Measurements from ENCODE around the gene KIFAP3. TPM values are rescaled to one million over a fixed set of nuclear protein-coding genes. Genes with fewer than 3 reads are reported as not detected.

KIFAP3 gene
- total RNA-seq, 1 experiment from 2014 or later = 14.5 TPM

GRCh38 chr1:169892176-169892926, 182.1 kb downstream of the KIFAP3 start:
- Histone ChIP-seq H3K4me3 (peak overlapping the region; percentile 96), H3K9me3 (replicated peaks) (no peaks in the 10 kb centered on the region), H3K27ac (peak overlapping the region; percentile 100; the same call in 1 of the 2 replicates), H3K36me3 (peaks cover 14% of the 10 kb centered on the region), H3K27me3 (replicated peaks) (no peaks in the 10 kb centered on the region), H3K4me1 (replicated peaks) (peaks cover 19% of the 10 kb centered on the region)
- DNase-seq (ENCODE audit: low read depth in 1 of 2, low spot score in 2 of 2) = no peak

DNA sequence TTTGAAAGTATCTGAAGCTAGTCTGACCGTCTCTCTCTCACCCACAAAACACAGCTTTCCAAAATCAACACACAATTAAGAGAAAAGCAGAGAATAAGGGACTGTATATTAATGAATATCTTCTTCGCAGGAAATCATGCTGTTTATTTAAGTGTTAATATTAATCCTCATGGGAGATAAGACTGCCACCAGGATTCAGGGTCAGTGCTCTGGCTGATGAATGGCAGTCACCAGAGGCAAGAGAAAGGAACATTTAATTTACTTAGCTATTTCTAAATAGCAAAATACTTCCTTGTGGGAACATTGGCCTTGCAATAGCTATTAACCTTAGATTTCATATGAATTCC, 183.0 kb downstream of the KIFAP3 start:
- Histone ChIP-seq H3K36me3 (peaks cover 20% of the 10 kb centered on the region), H3K27me3 (replicated peaks) (no peaks in the 10 kb centered on the region), H3K4me1 (replicated peaks) (peaks cover 19% of the 10 kb centered on the region), H3K4me3 (no peak overlapping the region), H3K9me3 (replicated peaks) (no peaks in the 10 kb centered on the region), H3K27ac (no peak overlapping the region)
- DNase-seq (ENCODE audit: low read depth in 1 of 2, low spot score in 2 of 2) = no peak

GRCh38 chr1:169890761-169891538, 183.5 kb downstream of the KIFAP3 start:
- Histone ChIP-seq H3K4me1 (replicated peaks) (peaks cover 19% of the 10 kb centered on the region), H3K27me3 (replicated peaks) (no peaks in the 10 kb centered on the region), H3K9me3 (replicated peaks) (no peaks in the 10 kb centered on the region), H3K4me3 (no peak overlapping the region), H3K27ac (no peak overlapping the region), H3K36me3 (peaks cover 25% of the 10 kb centered on the region)
- peak in 1 of 2 experiments; percentile 15 for DNase-seq (ENCODE audit: low read depth in 1 of 2, low spot score in 2 of 2)

DNA sequence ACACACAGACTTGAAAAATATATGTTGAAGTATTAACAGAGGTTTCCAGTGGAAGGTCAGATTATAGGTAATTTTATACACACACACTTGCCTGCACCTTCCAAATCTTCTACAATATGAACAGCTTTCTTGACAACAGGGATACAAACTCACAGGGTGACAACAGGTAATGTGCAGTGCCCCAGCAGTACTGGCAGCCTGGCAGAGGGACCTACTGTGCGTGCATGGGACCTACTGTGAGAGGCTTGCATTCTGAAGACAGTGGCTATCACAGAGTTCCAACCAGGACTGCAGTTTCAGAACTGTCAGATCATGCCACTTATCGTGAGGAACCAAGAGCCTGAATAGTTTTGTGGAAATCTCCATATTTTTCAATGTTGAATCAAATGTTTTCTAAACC, 184.6 kb downstream of the KIFAP3 start:
- H3K4me3 ChIP-seq = no peak overlapping the region
- H3K36me3 ChIP-seq = peaks cover 29% of the 10 kb centered on the region
- no peak for DNase-seq (ENCODE audit: low read depth in 1 of 2, low spot score in 2 of 2)
- H3K27ac ChIP-seq = no peak overlapping the region
- H3K4me1 ChIP-seq (replicated peaks) = peaks cover 19% of the 10 kb centered on the region
- no peaks in the 10 kb centered on the region for H3K9me3 ChIP-seq (replicated peaks)
- H3K27me3 ChIP-seq (replicated peaks) = no peaks in the 10 kb centered on the region

DNA sequence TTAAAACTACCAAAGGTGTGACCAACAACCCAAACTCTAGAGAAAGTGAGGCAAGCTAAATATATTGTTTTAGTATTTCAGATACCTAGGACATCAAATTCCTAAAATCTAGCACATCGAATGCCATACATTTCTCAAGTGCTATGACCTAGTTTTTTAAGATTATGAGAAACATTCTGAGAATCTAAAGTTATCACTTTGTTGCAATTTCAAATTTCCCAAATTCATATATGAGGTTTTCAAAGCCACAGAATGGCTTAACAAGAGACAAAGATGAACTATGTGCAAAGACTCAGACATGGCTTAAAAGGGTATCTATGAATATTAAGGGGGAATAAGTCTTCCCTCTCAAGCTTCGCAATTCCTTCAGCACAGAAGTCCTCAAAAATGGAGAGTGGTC, 187.6 kb downstream of the KIFAP3 start:
- no peak for DNase-seq (ENCODE audit: low read depth in 1 of 2, low spot score in 2 of 2)
- Histone ChIP-seq H3K27ac (no peak overlapping the region), H3K9me3 (replicated peaks) (no peaks in the 10 kb centered on the region), H3K36me3 (peaks cover 30% of the 10 kb centered on the region), H3K4me1 (replicated peaks) (peaks cover 11% of the 10 kb centered on the region), H3K27me3 (replicated peaks) (no peaks in the 10 kb centered on the region), H3K4me3 (no peak overlapping the region)

DNA sequence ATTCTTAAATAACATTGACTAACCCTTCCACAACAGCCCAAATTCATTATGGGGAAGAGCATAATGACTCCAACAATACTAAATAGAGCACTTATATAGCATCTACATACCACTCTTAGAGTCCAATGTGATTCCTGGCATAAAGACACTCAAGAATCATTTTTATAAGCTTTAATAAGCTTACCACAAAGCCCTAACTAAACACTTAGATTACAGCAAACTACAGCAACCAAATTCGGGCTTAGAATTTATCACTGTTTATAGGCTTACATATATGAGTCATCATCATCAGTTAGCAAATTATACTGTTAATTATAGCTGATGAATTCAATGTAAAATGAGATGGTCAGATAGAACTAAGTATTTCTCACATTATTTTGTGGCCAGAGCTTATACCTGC, 188.1 kb downstream of the KIFAP3 start:
- H3K36me3 ChIP-seq = peaks cover 34% of the 10 kb centered on the region
- no peak overlapping the region for H3K4me3 ChIP-seq
- H3K27me3 ChIP-seq (replicated peaks) = no peaks in the 10 kb centered on the region

DNA sequence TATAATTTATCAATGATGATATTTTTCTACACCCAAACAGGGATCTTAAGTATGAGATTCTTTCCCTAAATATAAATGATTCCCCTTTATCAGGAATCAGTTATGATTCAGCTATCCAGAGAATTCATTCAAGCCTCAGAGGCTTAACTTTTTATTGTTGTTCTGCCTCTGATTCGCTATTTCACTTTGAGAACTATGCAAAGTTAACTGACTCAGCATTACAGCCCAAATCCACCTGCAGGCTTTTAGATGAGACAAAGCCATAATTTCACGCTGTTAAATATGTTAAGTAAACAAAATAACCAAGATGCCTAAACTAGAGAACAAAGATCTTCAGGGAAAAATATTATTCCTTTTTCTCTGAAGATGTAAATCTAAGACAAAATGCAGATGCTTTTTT, 189.3 kb downstream of the KIFAP3 start:
- no peaks in the 10 kb centered on the region for H3K9me3 ChIP-seq (replicated peaks)
- DNase-seq (ENCODE audit: low read depth in 1 of 2, low spot score in 2 of 2) = no peak
- H3K27ac ChIP-seq = no peak overlapping the region
- H3K27me3 ChIP-seq (replicated peaks) = no peaks in the 10 kb centered on the region
- no peaks in the 10 kb centered on the region for H3K4me1 ChIP-seq (replicated peaks)
- peaks cover 35% of the 10 kb centered on the region for H3K36me3 ChIP-seq
- no peak overlapping the region for H3K4me3 ChIP-seq

More for the DNA sequence above, 188.1 kb downstream of the KIFAP3 start:
- Histone ChIP-seq H3K4me1 (replicated peaks) (peaks cover 9% of the 10 kb centered on the region), H3K27ac (no peak overlapping the region), H3K9me3 (replicated peaks) (no peaks in the 10 kb centered on the region)
- no peak for DNase-seq (ENCODE audit: low read depth in 1 of 2, low spot score in 2 of 2)

- Histone ChIP-seq H3K27ac (no peak overlapping the region), H3K27me3 (replicated peaks) (no peaks in the 10 kb centered on the region), H3K9me3 (replicated peaks) (no peaks in the 10 kb centered on the region), H3K4me3 (no peak overlapping the region), H3K4me1 (replicated peaks) (no peaks in the 10 kb centered on the region), H3K36me3 (peaks cover 35% of the 10 kb centered on the region)
- no peak for DNase-seq (ENCODE audit: low read depth in 1 of 2, low spot score in 2 of 2)
These were observed 189.9 kb downstream of the KIFAP3 start for GRCh38 chr1:169884634-169885033.

DNA sequence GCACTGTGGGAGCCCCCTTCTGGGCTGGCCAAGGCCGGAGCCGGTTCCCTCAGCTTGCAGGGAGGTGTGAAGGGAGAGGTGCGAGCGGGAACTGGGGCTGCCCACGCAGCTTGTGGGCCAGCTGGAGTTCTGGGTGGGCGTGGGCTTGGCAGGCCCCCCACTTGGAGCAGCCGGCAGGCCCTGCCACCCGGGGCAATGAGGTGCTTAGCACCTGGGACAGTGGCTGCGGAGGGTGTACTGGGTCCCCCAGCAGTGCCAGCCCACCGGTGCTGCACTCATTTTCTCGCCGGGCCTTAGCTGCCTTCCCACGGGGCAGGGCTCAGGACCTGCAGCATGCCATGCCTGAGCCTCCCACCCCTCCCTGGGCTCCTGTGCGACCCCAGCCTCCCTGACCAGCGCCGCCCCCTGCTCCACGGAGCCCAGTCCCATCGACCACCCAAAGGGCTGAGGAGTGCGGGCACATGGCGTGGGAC, 192.4 kb downstream of the KIFAP3 start:
- H3K9me3 ChIP-seq (replicated peaks) = no peaks in the 10 kb centered on the region
- H3K27me3 ChIP-seq (replicated peaks) = no peaks in the 10 kb centered on the region
- H3K27ac ChIP-seq = no peak overlapping the region
- no peak overlapping the region for H3K4me3 ChIP-seq
- H3K4me1 ChIP-seq (replicated peaks) = peaks cover 6% of the 10 kb centered on the region
- H3K36me3 ChIP-seq = peaks cover 36% of the 10 kb centered on the region
- DNase-seq (ENCODE audit: low read depth in 1 of 2, low spot score in 2 of 2) = no peak

GRCh38 chr1:169879034-169879840, 195.3 kb downstream of the KIFAP3 start:
- H3K27me3 ChIP-seq (replicated peaks) = no peaks in the 10 kb centered on the region
- peaks cover 38% of the 10 kb centered on the region for H3K36me3 ChIP-seq
- H3K27ac ChIP-seq = no peak overlapping the region
- peaks cover 9% of the 10 kb centered on the region for H3K4me1 ChIP-seq (replicated peaks)
- DNase-seq (ENCODE audit: low read depth in 1 of 2, low spot score in 2 of 2) = no peak
- H3K9me3 ChIP-seq (replicated peaks) = no peaks in the 10 kb centered on the region
- no peak overlapping the region for H3K4me3 ChIP-seq

GRCh38 chr1:169878498-169878897, 196.0 kb downstream of the KIFAP3 start:
- H3K27ac ChIP-seq = no peak overlapping the region
- no peak for DNase-seq (ENCODE audit: low read depth in 1 of 2, low spot score in 2 of 2)
- no peaks in the 10 kb centered on the region for H3K9me3 ChIP-seq (replicated peaks)
- H3K27me3 ChIP-seq (replicated peaks) = no peaks in the 10 kb centered on the region
- H3K4me3 ChIP-seq = no peak overlapping the region
- peaks cover 43% of the 10 kb centered on the region for H3K36me3 ChIP-seq
- peaks cover 9% of the 10 kb centered on the region for H3K4me1 ChIP-seq (replicated peaks)

- Histone ChIP-seq H3K36me3 (peaks cover 44% of the 10 kb centered on the region), H3K4me3 (no peak overlapping the region), H3K4me1 (replicated peaks) (peaks cover 9% of the 10 kb centered on the region), H3K9me3 (replicated peaks) (no peaks in the 10 kb centered on the region; the same call in 1 of the 2 replicates), H3K27me3 (replicated peaks) (no peaks in the 10 kb centered on the region), H3K27ac (no peak overlapping the region)
- DNase-seq (ENCODE audit: low read depth in 1 of 2, low spot score in 2 of 2) = no peak
These were observed 196.5 kb downstream of the KIFAP3 start for GRCh38 chr1:169877800-169878491.

- no peak overlapping the region for H3K27ac ChIP-seq
- peaks cover 3% of the 10 kb centered on the region; the same call in 1 of the 2 replicates for H3K9me3 ChIP-seq (replicated peaks)
- no peak for DNase-seq (ENCODE audit: low read depth in 1 of 2, low spot score in 2 of 2)
- H3K4me1 ChIP-seq (replicated peaks) = peaks cover 6% of the 10 kb centered on the region
- H3K36me3 ChIP-seq = peaks cover 73% of the 10 kb centered on the region
- H3K27me3 ChIP-seq (replicated peaks) = no peaks in the 10 kb centered on the region
- H3K4me3 ChIP-seq = no peak overlapping the region
These were observed 200.3 kb downstream of the KIFAP3 start for GRCh38 chr1:169874229-169874628.
